ENCODE measurements around the gene SLC6A11. TPM values are rescaled to one million over a fixed set of nuclear protein-coding genes. Genes with fewer than 3 reads are reported as not detected.

Gene SLC6A11
- total RNA-seq, 1 experiment from 2014 or later = 0.05 TPM

DNA sequence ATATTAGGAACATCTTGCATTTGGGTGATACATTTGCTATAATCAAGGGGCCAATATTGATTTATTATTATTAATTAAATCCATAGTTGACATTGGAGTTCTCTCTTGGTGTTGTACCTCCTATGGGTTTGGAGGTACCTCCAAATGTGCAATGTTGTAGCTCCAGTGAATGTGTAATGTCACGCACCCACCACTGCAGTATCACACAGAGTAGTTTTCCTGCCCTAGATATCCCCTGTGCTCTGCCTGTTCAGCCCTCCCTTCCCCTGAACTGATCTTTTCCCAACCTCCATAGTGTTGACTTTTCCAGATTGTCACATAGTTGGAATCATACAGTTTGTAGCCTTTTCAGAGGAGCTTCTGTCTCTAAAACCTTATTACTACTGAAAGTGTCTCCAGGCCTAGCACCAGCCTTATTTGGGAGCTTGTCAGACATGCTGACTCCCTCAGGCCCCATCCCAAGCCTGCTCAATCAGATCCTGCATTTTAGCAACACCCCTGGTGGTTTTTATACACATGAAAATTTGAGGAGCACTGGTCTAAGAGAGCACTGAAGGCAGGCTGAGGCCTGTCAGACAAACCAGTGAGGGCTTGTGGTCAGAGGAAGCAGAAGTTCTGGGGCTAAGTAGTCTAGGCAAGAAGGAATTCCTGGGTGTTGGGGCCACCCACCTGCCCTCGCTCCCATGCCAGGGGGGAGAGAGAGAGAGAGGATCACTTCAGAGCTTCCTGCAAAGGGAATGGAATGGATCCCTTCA lies 73.4 kb downstream of the SLC6A11 start:
- Histone ChIP-seq H3K4me1 (replicated peaks) (no peaks in the 10 kb centered on the region), H3K9me3 (replicated peaks) (peaks cover 9% of the 10 kb centered on the region), H3K36me3 (no peaks in the 10 kb centered on the region), H3K27me3 (replicated peaks) (no peaks in the 10 kb centered on the region), H3K4me3 (no peak overlapping the region), H3K27ac (no peak overlapping the region)
- DNase-seq (ENCODE audit: low read depth in 1 of 2, low spot score in 2 of 2) = no peak

GRCh38 chr3:10890665-10891064 lies 74.6 kb downstream of the SLC6A11 start:
- Histone ChIP-seq H3K9me3 (replicated peaks) (peaks cover 9% of the 10 kb centered on the region), H3K4me3 (no peak overlapping the region), H3K27ac (no peak overlapping the region), H3K27me3 (replicated peaks) (no peaks in the 10 kb centered on the region), H3K4me1 (replicated peaks) (no peaks in the 10 kb centered on the region), H3K36me3 (no peaks in the 10 kb centered on the region)
- DNase-seq (ENCODE audit: low read depth in 1 of 2, low spot score in 2 of 2) = no peak

DNA sequence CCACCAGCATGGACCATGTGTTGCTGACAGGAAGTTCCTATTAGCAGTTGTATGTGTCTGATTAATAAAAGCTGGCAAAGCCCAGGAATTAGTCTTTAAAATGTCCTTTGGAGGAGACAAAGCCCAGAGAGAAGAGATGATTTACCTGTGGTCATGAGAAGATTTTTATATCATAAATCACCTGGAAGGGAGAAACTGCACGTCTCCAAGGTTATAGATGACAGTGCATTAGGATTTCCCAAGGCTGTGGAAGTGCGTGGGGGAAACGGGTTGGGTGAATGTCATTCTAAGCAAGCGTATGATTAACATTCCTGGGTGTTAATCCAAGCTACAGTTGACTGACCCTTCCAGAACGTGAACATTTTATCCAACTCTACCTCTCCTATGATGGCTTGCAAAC lies 76.6 kb downstream of the SLC6A11 start:
- Histone ChIP-seq H3K4me3 (no peak overlapping the region), H3K4me1 (replicated peaks) (no peaks in the 10 kb centered on the region), H3K27ac (no peak overlapping the region), H3K27me3 (replicated peaks) (no peaks in the 10 kb centered on the region), H3K9me3 (replicated peaks) (peaks cover 9% of the 10 kb centered on the region), H3K36me3 (no peaks in the 10 kb centered on the region)
- no peak for DNase-seq (ENCODE audit: low read depth in 1 of 2, low spot score in 2 of 2)

DNA sequence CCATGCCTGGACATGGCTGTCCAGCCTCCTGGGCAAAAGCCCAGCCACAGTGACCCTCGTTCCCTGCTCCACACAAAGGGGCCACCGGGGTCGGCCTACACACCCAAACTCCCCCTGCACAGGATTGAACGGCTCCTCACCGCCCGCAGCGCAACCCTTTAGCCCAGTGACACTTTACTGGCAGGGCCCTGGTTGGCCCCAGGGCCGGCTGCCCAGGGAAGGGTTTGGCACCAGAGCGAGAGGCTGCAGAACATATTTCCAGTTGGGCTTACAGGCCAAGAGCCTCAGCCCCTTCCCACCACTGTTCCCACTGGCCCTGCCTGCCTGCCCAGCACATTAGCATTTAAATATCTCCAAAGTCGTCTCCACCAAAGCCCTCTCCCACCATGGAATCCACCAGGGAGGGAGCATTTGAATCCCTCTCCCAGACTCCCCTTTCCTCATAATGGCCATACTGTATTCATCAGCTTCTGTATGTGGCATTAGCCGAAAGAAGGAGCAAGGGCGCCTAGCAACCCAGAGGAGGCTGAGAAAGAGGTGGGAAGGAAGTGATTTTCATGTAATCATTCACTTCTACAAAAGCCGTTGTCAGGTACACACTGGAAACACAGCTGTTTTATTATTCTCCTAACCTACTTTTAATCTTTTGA lies 85.4 kb downstream of the SLC6A11 start:
- H3K27me3 ChIP-seq (replicated peaks) = no peaks in the 10 kb centered on the region
- H3K4me1 ChIP-seq (replicated peaks) = no peaks in the 10 kb centered on the region
- no peak overlapping the region for H3K4me3 ChIP-seq
- H3K9me3 ChIP-seq (replicated peaks) = 0 out of 2 replicates have a peak, but pooled peaks cover 3% of the 10 kb centered on the region
- no peaks in the 10 kb centered on the region for H3K36me3 ChIP-seq
- no peak overlapping the region for H3K27ac ChIP-seq
- no peak for DNase-seq (ENCODE audit: low read depth in 1 of 2, low spot score in 2 of 2)

GRCh38 chr3:10907262-10907661 lies 91.2 kb downstream of the SLC6A11 start:
- H3K9me3 ChIP-seq (replicated peaks) = peaks cover 9% of the 10 kb centered on the region
- no peak for DNase-seq (ENCODE audit: low read depth in 1 of 2, low spot score in 2 of 2)
- no peak overlapping the region for H3K4me3 ChIP-seq
- no peaks in the 10 kb centered on the region for H3K27me3 ChIP-seq (replicated peaks)
- no peaks in the 10 kb centered on the region for H3K4me1 ChIP-seq (replicated peaks)
- H3K36me3 ChIP-seq = no peaks in the 10 kb centered on the region
- H3K27ac ChIP-seq = no peak overlapping the region

GRCh38 chr3:10910367-10910766 lies 94.3 kb downstream of the SLC6A11 start:
- H3K36me3 ChIP-seq = no peaks in the 10 kb centered on the region
- no peak for DNase-seq (ENCODE audit: low read depth in 1 of 2, low spot score in 2 of 2)
- no peak overlapping the region for H3K27ac ChIP-seq
- H3K9me3 ChIP-seq (replicated peaks) = peaks cover 9% of the 10 kb centered on the region
- no peaks in the 10 kb centered on the region for H3K27me3 ChIP-seq (replicated peaks)
- no peak overlapping the region for H3K4me3 ChIP-seq
- no peaks in the 10 kb centered on the region for H3K4me1 ChIP-seq (replicated peaks)

DNA sequence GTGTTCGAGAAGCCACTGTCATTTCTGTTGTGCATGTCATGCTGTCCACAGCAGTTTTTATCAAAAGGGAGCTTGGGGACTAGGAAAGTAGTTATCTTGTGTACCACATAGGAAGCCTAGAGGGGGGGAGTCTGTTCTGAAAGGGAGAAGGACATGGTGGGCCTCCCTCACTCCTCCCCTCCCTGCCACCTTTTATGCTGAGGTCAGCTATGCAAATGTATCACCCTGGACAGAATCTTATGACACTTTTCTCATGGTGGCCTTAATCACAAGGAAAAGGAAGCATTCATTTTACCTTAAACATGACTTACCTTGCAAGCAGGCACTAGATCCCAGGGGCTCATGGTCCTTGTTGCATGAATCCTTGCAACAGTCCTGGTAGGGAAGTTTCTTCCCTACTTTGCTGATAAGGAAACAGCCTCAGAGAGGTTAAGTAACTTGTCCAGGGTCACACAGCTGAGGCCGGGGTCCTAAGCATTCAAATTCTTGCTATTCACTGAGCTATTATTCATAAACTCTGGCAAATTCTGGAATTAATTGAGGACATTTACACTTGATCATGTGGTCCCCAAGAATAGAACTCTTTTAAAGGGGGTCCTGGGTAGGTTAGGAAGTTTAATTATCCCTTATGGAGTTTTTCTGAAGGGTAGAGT lies 95.4 kb downstream of the SLC6A11 start:
- no peak for DNase-seq (ENCODE audit: low read depth in 1 of 2, low spot score in 2 of 2)
- no peak overlapping the region for H3K27ac ChIP-seq
- H3K27me3 ChIP-seq (replicated peaks) = no peaks in the 10 kb centered on the region
- H3K36me3 ChIP-seq = no peaks in the 10 kb centered on the region
- no peak overlapping the region for H3K4me3 ChIP-seq
- peaks cover 8% of the 10 kb centered on the region for H3K4me1 ChIP-seq (replicated peaks)
- peaks cover 5% of the 10 kb centered on the region for H3K9me3 ChIP-seq (replicated peaks)

DNA sequence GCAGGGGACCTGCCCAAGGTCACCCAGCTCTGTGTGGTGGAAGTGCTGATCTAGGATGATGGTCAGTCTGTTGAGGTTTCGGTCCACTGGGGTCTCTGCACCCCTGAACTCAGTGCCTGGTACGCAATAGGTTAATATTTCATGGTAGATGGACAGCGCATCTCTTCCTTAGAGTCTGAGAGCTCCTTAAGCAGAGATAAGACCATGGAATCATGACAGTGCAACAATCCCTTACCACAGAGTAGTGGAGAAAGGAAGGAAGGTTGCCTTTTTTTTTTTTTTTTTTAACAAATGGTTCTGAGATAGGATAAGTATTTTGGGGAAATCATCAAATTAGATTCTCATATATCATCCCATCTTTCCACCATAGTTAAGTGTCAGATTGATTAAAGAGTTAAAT lies 96.8 kb downstream of the SLC6A11 start:
- no peaks in the 10 kb centered on the region for H3K9me3 ChIP-seq (replicated peaks)
- DNase-seq (ENCODE audit: low read depth in 1 of 2, low spot score in 2 of 2) = no peak
- H3K27me3 ChIP-seq (replicated peaks) = no peaks in the 10 kb centered on the region
- H3K36me3 ChIP-seq = no peaks in the 10 kb centered on the region
- H3K27ac ChIP-seq = no peak overlapping the region
- no peak overlapping the region for H3K4me3 ChIP-seq
- peaks cover 21% of the 10 kb centered on the region for H3K4me1 ChIP-seq (replicated peaks)

- Histone ChIP-seq H3K27me3 (replicated peaks) (no peaks in the 10 kb centered on the region), H3K4me1 (replicated peaks) (peaks cover 23% of the 10 kb centered on the region), H3K27ac (no peak overlapping the region), H3K9me3 (replicated peaks) (no peaks in the 10 kb centered on the region), H3K4me3 (no peak overlapping the region), H3K36me3 (no peaks in the 10 kb centered on the region)
- DNase-seq (ENCODE audit: low read depth in 1 of 2, low spot score in 2 of 2) = no peak
Observed at GRCh38 chr3:10915376-10915775, 99.3 kb downstream of the SLC6A11 start.

DNA sequence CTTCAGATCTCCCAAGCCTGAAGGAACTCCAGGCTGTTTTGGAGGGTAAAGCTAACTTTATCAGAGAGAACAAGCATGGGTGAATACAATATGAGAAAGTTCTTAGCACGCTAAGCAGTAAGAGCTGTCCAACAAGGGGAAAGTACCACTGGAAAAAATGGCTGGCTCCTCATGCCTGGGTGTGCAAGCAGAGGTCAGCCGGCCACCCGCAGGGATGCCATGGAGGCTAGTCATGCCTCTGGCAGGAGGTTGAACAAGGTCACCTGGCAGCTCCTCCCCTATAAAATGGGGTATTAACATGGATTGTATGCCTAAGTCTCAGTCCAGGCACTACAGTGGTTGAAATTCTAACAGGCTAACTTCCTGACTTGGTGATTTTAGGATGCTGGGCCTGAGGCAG lies 101.1 kb downstream of the SLC6A11 start:
- Histone ChIP-seq H3K27me3 (replicated peaks) (no peaks in the 10 kb centered on the region), H3K4me3 (no peak overlapping the region), H3K9me3 (replicated peaks) (no peaks in the 10 kb centered on the region), H3K4me1 (replicated peaks) (peaks cover 23% of the 10 kb centered on the region), H3K27ac (peak overlapping the region; percentile 60), H3K36me3 (no peaks in the 10 kb centered on the region)
- DNase-seq (ENCODE audit: low read depth in 1 of 2, low spot score in 2 of 2) = peak; percentile 50 to 66

GRCh38 chr3:10918011-10918410 lies 102.0 kb downstream of the SLC6A11 start:
- Histone ChIP-seq H3K9me3 (replicated peaks) (no peaks in the 10 kb centered on the region), H3K27me3 (replicated peaks) (peaks cover 4% of the 10 kb centered on the region; the same call in 1 of the 2 replicates), H3K4me1 (replicated peaks) (peaks cover 23% of the 10 kb centered on the region), H3K27ac (no peak overlapping the region), H3K36me3 (no peaks in the 10 kb centered on the region), H3K4me3 (no peak overlapping the region)
- DNase-seq (ENCODE audit: low read depth in 1 of 2, low spot score in 2 of 2) = peak in 1 of 2 experiments; percentile 15

GRCh38 chr3:10919636-10920035 lies 103.6 kb downstream of the SLC6A11 start:
- H3K27ac ChIP-seq = no peak overlapping the region
- H3K4me3 ChIP-seq = no peak overlapping the region
- H3K9me3 ChIP-seq (replicated peaks) = no peaks in the 10 kb centered on the region
- peaks cover 4% of the 10 kb centered on the region; the same call in 1 of the 2 replicates for H3K27me3 ChIP-seq (replicated peaks)
- no peaks in the 10 kb centered on the region for H3K36me3 ChIP-seq
- H3K4me1 ChIP-seq (replicated peaks) = peaks cover 23% of the 10 kb centered on the region
- DNase-seq (ENCODE audit: low read depth in 1 of 2, low spot score in 2 of 2) = no peak

GRCh38 chr3:10925436-10926255 lies 109.6 kb downstream of the SLC6A11 start:
- peaks cover 4% of the 10 kb centered on the region; the same call in 1 of the 2 replicates for H3K27me3 ChIP-seq (replicated peaks)
- H3K9me3 ChIP-seq (replicated peaks) = no peaks in the 10 kb centered on the region
- peaks cover 7% of the 10 kb centered on the region; the same call in 1 of the 2 replicates for H3K4me1 ChIP-seq (replicated peaks)
- no peak overlapping the region for H3K27ac ChIP-seq
- no peak for DNase-seq (ENCODE audit: low read depth in 1 of 2, low spot score in 2 of 2)
- H3K4me3 ChIP-seq = no peak overlapping the region
- H3K36me3 ChIP-seq = no peaks in the 10 kb centered on the region
